GM21390 (cell line): ENCODE data around the gene P2RX3.

Experiments used
- ATAC-seq: cut with Tn5 transposase; IDR thresholded peaks from one replicate; pipeline ENCODE4 v1.9.1; 2021; ENCODE audit not compliant: unreplicated experiment

P2RX3 gene

DNA sequence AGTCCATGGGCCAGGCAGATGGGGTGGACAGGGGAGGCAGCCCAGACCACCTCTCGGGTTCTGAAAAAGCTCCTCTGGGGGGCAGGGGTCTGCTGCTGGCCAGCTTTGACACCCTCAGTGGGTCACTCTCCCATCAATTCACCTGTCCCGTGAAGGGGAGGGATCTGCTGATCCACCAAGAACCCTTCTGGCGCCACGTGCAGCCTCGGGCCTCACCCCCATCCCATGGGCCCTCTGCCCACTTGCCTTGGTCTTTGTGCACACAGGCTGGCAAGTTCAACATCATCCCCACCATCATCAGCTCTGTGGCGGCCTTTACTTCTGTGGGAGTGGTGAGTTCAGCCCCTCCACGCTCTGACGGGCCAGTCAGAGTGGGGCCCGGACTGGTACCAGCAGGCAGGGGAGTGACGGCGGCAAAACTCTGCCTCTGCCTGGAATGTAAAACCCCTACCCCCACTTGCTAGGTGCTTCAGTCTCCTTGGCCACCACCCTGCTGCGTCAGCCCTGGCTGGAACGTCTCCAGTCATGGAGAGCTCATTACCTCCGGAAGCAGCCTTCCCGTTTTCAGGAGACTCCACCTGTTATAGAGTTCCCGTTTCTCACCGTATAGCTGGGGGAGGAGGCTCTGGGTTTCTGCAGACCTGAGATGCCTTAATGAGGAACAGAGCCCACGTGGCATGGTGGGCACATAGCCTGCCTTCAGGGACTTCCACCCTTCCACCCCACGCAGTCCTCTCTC lies 30.1 kb downstream of the P2RX3 start:
- ATAC-seq = no peak

DNA sequence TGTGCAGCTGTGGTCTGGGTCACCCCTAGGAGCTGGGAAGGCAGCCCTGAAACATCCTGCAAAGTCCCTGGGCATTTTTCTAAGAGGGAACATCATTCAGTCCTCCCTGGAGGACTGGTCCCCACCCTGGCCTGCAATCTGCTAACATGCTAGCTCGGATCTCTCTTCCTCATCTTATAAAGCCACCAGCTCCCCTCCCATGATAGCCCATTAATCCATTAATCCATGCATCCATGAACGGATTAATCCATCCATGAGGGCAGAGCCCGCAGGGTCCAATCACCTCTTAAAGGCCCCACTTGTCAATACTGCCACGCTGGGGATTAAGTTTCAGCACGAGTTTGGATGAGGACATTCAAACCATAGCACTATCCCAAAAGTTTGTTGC lies 30.7 kb downstream of the P2RX3 start:
- no peak for ATAC-seq

DNA sequence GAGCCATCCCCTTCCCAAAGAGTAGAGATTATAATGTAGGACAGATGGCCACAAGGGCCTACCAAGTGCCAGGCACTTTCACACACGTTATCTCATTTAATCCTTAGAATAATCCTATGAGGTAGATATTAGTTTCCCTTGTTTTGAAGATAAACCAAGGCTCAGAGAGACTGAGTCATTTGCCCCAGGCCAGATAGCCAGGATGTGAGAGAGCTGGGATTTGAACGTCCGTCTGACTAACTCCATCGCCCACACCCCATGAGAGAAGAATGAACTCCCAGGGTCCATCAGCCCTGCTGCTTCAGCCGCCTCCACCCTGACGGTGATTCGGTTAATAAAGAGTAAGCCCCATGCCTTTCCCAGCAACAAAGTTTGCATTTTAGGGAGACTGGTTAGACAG lies 32.1 kb downstream of the P2RX3 start:
- ATAC-seq = no peak

DNA sequence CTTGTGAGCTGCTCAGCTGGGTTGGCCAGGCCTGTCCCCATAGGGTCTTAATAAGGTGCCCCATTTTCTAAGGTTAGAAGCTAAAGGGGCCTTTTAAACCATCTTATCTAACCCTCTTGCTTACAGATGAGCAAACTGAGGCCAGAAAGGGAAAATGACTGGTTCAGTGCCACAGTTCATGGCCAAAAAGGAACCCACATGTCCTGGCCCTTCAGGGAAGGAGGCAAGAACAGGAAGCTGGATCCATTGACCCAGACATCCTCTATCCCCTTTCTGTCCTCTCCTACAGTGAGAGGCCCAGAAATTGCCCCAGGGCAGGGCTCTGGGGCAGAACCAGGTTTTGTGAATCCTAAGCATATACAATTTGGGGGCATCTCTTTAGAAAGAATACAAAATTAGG lies 32.8 kb downstream of the P2RX3 start:
- ATAC-seq = no peak

DNA sequence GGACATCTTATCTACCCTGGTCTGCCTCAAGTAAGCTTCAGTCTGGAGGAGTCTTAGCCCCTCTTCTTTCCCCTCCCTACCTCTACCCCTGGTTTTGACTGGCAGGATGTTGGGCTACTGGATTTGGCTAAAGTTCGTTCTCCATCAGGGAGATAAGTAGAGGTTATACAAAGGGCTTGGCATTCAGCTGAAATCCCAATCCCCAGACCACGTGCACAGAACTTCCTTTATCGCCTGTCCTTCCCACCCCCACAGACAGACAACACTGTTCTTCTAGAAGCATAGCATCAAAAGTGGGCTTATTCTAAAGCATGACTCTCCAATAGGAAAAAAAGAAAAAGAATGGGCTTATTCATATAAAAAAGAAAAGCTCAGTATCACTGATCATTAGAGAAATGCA lies 35.0 kb downstream of the P2RX3 start:
- ATAC-seq = no peak

DNA sequence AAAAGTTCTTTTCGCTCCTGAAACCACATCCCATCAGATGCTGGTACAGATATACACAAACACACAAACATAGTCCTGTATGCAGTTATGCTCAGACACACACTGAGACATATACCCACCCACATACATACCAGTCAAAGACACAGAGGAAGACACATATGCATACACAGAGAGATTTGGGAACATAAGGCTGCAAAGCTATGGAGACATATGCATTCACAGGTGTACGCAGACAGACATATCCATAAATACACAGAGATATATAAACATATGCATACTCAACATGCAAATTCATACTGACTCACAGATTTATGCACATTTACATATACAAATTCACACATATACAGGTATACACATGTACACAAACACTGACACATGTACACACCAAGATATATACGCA lies 36.8 kb downstream of the P2RX3 start:
- no peak for ATAC-seq

DNA sequence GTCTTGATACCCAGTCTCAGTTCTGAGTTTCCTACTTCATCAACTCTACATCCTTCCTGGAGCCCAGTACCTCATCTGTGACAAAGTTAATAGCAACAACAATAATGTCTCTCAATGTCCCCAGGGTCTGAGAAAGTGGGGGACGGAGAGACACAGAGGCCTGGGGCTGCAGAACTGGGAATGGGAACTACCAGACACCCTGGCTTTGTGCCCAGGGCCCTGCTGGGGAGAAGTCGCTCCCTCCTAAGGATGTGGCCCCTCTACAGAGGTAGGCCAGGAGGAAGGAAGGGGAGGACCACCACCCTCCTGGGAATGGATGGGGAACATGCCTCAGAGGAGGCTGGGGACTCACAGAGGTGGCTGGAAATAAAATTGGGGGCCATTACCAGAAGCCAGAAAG lies 37.3 kb downstream of the P2RX3 start:
- ATAC-seq = no peak

DNA sequence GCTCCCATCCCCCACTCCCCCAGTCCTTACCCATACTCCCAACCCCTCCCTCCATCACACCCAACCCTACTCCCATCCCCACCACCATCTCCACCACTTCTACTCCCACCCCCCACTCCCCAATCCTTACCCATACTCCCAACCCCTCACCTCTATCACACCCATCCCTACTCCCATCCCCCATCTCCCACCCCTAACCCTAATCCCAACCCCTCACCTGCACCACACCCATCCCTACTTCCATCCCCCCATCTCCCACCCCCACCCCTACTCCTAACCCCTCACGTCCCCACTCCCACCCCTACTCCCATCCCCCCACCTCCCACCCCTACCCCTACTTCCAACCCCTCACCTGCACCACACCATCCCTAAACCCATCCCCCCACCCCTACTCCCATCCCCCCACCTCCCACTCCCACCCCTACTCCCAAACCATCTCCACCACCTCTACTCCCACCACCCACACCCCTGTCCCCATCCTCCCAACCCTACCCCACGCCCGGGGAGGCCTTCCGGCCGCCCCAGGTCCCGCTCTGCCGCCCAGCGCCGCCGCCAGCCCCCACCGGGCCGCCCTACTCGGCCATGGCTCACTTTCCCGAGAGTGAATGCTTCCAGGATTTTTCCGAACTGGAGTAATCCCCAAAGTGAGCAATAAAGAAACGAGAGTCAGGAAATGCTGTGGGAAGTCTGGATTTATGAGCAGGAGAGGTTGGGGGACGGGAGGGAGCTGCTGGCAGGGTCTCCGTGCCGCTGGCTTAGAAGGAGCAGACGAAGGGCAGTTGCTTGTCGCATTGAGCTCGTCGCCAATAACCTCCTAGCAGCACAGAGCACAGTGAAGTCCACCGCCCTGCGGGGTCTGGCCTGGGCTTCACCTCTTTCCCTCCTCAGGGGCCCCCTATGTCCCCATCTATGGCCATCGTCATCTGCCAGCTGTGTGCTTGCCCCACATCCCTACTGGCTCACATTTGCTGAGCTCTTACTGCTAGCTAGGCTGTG lies 38.2 kb downstream of the P2RX3 start:
- ATAC-seq = no peak

DNA sequence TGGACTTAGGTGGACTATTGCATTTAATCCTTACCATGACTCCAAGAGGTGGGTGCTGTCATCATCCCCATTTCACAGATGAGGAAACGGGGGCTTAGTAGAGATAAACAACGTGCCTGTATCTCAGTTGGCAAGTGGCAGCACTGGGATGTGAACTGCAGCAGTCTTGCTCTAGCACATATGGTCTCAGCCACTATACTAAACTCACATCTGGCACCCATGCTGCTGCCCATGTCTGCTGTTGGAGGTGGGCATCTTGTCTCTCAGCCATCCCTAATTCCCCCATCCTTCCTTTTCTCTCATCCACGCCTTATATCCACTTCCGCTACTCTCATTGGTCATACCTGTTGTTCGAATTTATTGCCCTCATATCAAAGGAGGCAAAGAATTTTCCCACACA lies 39.0 kb downstream of the P2RX3 start:
- no peak for ATAC-seq

DNA sequence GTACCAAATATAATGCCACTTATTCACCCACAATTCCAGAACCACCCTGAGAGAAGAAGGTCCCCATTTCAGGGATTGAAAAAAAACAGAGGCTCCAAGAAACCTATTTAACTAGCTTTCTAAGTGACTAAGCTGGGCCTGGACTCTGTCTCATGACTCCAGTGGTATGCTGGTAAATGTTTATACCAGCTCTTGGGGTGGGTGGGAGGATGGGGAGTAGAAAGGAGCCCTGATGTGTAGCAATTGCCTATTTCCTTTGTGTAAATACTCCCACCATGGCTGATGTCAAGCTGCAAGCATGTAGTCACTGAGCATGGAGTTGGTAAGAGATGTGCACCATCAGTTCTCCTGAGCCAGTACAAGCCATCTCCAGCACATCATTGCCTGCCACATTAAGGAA lies 40.0 kb downstream of the P2RX3 start:
- ATAC-seq = no peak

DNA sequence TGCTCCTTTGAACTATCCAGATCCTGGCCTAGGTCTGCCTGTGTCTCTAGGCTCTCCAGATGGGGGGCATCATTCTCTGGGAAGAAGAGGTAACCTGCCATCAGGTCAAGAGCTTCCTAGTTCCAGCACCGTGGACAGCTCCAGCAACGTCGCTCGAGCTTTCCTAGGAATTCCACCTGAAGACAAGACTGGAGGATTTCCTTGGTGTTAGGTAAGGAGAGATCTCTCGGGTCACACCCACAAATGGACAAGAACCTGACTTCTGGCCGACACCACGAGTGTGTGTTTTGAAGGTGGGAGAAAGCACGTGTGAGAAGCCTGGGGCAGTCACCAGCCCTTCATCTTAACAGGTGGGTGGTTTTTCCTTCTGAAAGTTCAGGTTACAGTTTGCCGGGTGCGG lies 41.6 kb downstream of the P2RX3 start:
- no peak for ATAC-seq

DNA sequence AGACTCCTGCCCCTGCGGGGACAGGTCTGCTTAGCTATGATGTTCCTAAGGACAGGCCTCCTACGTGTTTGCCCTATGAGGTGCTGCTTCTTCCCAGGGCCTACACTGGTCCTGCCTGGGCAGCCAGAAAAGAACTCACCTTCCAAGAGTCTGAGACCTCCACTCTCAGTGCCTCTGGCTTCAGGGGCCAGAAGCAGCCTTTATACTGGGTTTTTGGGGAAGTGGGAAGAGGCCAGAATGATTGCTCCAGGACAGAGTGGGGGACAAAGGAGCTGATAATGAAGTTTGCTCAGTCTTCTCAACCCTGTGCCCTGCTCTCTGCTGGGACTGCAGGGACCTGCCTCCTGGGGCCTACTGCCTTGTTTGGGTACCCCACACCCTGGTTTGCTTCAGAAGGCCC lies 42.8 kb downstream of the P2RX3 start, which contains the start of gene PRG3:
TSS of gene PRG3 (minus strand) at position 176 of the 400 bp plus-strand sequence. CDS start 442 bp downstream, outside the sequence.
- ATAC-seq = no peak

DNA sequence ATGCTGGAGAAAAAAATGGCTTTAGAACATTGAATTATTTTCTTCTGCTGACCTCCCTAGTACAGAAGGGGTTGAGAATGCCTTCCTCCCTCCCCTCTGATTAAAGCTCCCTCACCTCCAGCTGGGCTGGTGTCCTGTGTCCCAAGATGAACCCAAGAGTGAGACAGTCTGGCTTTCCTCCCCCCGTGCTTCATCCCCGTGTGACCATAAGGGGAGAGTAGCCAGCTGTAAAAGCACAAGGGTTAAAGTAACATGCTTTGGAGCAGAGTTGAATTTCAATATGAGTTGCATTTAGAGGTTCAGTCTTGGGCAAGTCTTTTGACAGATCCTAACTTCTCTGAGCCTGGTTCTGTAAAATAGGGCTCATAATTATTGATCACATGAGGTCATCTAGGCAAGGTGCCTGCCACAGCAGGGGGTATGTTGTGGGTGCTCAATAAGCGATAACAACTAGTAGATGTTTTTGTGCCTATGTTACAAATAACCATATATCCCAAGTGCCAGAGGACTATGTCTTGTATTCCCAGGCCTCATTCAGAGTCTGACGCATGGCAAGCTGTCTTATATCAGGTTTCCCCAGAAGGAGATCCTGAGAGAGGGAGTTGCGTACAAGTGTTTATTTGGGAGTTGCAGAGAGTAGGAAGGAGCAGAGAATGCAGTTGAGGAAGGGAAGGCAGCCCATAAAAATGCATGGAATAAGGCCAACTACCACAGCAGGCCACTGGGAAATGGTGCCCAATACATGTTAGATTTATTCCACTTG lies 48.2 kb downstream of the P2RX3 start:
- no peak for ATAC-seq

DNA sequence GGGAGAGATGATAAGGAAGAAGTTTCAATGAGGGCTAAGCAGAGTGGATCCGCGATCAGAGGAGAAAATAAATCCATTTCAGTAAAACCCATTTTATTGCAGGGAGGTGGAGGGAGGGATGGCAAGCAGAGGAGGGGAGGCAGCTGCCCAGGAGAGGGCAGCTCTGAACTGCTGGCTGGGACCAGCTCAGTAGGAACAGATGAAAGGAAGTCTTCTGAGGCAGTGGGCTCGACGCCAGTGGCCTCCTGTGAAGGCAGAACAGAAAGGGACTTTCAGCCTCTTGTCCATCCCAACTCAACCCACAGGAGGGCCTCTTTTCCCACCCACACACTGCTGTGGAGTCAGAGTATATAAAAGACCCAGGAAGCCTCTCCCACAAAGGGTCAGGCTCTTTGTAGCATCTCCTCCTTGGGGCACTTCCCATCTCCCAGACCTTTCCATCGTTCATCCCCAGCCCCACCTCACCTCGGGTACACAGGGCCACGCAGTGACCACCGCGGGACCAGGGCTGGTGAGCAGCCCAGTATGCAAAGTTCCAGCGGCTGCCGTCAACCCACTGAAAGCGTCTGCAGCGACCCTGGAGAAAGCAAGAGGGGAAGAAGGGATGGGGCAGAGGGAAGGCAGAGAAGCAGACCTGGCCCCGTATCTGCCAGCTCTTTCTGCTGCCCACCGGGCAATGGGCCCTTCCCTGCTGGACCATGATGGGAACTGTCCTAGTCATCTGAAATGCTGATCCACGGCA lies 49.3 kb downstream of the P2RX3 start:
- no peak for ATAC-seq

DNA sequence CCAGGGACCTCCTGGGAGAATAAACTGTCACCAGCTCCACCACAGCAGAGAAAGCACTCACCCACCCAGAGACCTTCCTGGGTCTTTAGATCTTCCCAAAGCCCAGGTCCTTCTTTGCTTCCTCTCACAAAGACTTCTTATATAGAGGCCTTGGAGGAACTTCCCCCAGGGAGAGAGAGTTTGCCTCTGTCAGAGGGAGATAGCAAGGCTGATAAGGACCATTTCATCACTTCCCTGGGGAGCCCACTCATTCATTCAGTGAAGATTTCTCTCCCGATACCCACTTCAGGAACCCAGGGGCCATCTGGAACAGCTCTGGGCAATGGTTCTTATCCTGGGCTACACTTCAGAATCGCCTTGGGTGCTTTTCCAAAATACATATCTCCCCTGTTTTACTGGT lies 52.4 kb downstream of the P2RX3 start, which contains the start of gene PRG2:
TSS of gene PRG2 (minus strand) at position 116 of the 400 bp plus-strand sequence. CDS start 706 bp downstream, outside the sequence.
- no peak for ATAC-seq

DNA sequence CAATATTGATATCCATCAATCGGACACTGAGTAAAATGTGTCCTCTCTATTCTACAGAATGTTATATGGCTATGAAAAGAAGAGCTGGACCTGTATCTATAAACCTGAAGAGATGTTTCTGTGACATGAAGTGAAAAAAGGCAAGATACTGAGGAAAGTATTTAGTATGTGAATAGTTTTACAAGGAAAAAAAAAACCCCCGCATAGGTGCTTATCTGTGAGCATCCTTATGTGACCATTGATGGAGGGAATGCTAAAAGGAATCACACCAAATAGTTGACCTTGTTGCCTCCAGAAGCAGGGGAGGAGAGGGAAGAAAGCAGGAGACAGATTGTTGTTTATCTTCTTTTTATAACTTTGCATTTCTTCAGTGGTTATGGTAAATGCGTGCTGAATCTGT lies 53.0 kb downstream of the P2RX3 start:
- no peak for ATAC-seq

DNA sequence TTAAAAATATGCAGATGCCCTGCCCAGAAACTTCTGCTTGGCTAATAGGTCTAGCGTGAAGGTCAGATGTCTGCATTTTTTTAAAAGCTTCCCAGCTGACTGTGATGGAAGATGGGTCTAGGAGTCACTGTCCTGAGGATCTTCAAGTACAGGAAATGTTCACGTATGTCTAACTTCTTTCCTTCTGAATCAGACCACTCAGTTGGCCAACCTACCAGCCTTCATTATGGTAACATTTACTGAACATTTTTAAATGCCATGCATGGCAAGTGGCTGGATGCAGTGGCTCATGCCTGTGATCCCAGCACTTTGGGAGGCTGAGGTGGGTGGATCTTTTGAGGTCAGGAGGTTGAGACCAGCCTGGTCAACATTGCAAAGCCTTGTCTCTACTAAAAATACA lies 53.4 kb downstream of the P2RX3 start:
- ATAC-seq = no peak

DNA sequence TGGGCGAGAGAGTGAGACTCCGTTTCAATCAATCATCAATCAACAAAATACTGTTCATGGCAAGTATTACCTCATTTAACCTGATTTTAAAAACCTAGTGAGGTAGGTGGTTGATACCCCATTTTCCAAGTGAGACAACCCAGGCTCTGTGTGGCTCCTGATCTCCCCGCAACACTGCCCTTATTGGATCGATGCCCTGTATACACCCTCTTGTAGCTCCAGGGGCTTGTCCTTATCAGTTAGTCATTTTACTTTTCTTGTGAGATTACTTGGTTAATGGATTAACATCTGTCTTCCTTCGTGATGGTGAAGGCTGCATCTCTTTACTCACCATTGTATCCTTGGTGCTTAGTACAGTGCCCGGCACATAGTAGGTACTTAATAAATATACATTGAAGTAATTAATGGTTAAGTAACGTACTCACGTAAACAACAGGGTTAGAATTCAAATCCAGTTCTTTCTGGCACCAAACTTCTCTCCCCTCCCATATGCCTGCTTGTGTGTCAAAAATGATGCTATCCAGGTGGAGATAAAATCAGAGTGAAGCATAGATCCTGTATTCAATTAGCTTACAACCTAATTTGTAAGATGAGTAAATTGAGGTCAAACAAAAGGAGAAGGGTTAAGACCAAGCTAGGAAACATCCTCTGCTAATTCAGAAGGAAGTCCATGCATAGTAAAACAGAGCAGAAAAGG lies 54.1 kb downstream of the P2RX3 start:
- ATAC-seq = no peak

DNA sequence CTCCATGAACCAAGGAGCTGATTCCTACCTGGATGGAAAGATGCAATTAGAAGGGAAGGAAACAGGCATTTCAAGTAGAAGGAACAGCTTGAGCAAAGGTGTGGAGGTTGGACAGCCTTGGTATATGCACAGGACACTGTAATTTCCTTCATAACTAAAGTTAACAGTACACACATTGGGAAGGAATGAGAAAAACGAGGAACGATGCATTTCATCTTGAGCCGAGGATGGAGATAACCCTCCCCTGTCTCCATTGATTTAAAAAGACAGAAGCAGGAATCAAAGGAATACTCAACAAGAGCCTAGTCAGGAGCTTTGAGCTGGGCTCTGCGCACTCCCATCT lies 54.6 kb downstream of the P2RX3 start:
- ATAC-seq = no peak
